ENCODE data around the gene KRTAP10-1.

GRCh38 chr21:44566403-44566802, 26.4 kb upstream of the KRTAP10-1 start:
- TF ChIP-seq GPBP1L1 (CRISPR knock-in tag; IDR thresholded peaks at IDR 0.05) (no peak), ZNF720 (CRISPR knock-in tag; IDR thresholded peaks at IDR 0.05) (no peak), CTCF (CRISPR knock-in tag; IDR thresholded peaks at IDR 0.05) (no peak), TBP (CRISPR knock-in tag; IDR thresholded peaks at IDR 0.05) (no peak), POLR2AphosphoS5 (IDR thresholded peaks at IDR 0.05; ENCODE audit: low read depth, low read length) (no peak), ZNF549 (CRISPR knock-in tag; IDR thresholded peaks at IDR 0.05) (no peak), ARHGAP35 (CRISPR knock-in tag; IDR thresholded peaks at IDR 0.05; ENCODE audit: borderline replicate concordance) (no peak), ZNF589 (CRISPR knock-in tag; conservative IDR thresholded peaks at IDR 0.05) (no peak), ZNF639 (CRISPR knock-in tag; conservative IDR thresholded peaks at IDR 0.05) (no peak), KLF9 (CRISPR knock-in tag; IDR thresholded peaks at IDR 0.05; ENCODE audit: low read depth) (no peak)

Measured in HepG2 (cell line).